Measurements from ENCODE around the gene ABHD16A. TPM values are rescaled to one million over a fixed set of nuclear protein-coding genes. Genes with fewer than 3 reads are reported as not detected.

ABHD16A gene
- total RNA-seq, 1 experiment from 2014 or later = 28.0 TPM

GRCh38 chr6:31663126-31663960, 39.8 kb downstream of the ABHD16A start:
- no peak for DNase-seq (ENCODE audit: low spot score)

GRCh38 chr6:31662124-31662723, 40.9 kb downstream of the ABHD16A start:
- no peak for DNase-seq (ENCODE audit: low spot score)

GRCh38 chr6:31661262-31662123, 41.6 kb downstream of the ABHD16A start:
- DNase-seq (ENCODE audit: low spot score) = no peak

GRCh38 chr6:31660381-31661261, 42.5 kb downstream of the ABHD16A start, which contains the start of gene C6orf47:
C6orf47 (minus strand) TSS chr6:31660778; CDS start chr6:31659947, 831 bp downstream.
- DNase-seq (ENCODE audit: low spot score) = peak; percentile 68

- DNase-seq (ENCODE audit: low spot score) = no peak
Observed at GRCh38 chr6:31659649-31660380, 43.3 kb downstream of the ABHD16A start.

- DNase-seq (ENCODE audit: low spot score) = no peak
Observed at GRCh38 chr6:31658983-31659648, 44.0 kb downstream of the ABHD16A start.

GRCh38 chr6:31658158-31658688, 44.9 kb downstream of the ABHD16A start:
- no peak for DNase-seq (ENCODE audit: low spot score)

GRCh38 chr6:31657406-31658157, 45.5 kb downstream of the ABHD16A start:
- no peak for DNase-seq (ENCODE audit: low spot score)

GRCh38 chr6:31655349-31656237, 47.5 kb downstream of the ABHD16A start, which contains the start of gene APOM:
APOM (plus strand) TSS chr6:31655894; CDS start chr6:31655967, 73 bp downstream.
- no peak for DNase-seq (ENCODE audit: low spot score)

- no peak for DNase-seq (ENCODE audit: low spot score)
Observed at GRCh38 chr6:31654574-31655348, 48.4 kb downstream of the ABHD16A start.

- DNase-seq (ENCODE audit: low spot score) = peak; percentile 88
Observed at GRCh38 chr6:31652925-31653724, 50.0 kb downstream of the ABHD16A start.

- peak; percentile 78 for DNase-seq (ENCODE audit: low spot score)
Observed at GRCh38 chr6:31651602-31652191, 51.4 kb downstream of the ABHD16A start.

- no peak for DNase-seq (ENCODE audit: low spot score)
Observed at GRCh38 chr6:31645325-31645724, 57.8 kb downstream of the ABHD16A start.

- no peak for DNase-seq (ENCODE audit: low spot score)
Observed at GRCh38 chr6:31643818-31644454, 59.2 kb downstream of the ABHD16A start.
